Loucy (cell line): Measurements from ENCODE around the gene FKBP5.

Experiments
- CTCF ChIP-seq: fragments of 200-600 bp; sonication (generic); conservative IDR thresholded peaks from 2 replicates; pipeline ENCODE4 v1.5.1; 2014; ENCODE audit warnings: mild to moderate bottlenecking, antibody characterized with exemption, low read length
- EZH2phosphoT487 ChIP-seq: fragments of 200-600 bp; IDR thresholded peaks from 2 replicates; pipeline ENCODE4 v1.6.1; 2018; ENCODE audit warnings: antibody characterized with exemption, mild to moderate bottlenecking, moderate library complexity, borderline replicate concordance

- no peak for TF ChIP-seq CTCF
- no peak for TF ChIP-seq EZH2phosphoT487
These were observed 50.8 kb downstream of the FKBP5 start for GRCh38 chr6:35637911-35638310.
